Suppressor macrophage (primary cell): Measurements from ENCODE around the gene SCAMP2.

Experiments used
- DNase-seq, 4 experiments: peaks; one replicate each; pipeline ENCODE4 v3.0.0-alpha.2; 2020 to 2022

Gene SCAMP2

DNA sequence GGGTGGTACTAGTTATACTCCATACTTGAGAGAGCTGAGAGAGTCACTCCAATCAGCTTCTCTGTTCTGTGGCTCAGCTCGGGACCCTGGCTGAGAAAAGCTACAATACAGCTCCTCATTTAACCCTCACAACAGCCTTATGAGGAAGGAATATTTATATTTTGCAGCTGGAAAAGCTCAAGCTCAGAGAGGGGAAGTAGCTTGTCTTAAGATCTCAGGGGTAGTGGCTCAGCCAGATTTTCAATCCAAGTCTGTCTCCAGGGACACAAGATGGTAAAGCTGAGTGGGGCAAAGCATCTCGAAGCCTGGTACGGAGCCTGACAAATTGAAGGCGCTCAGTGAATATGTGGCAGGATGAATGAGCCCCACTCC, 14.8 kb downstream of the SCAMP2 start:
- DNase-seq: peak in 3 of 4 experiments; percentile 46 to 69 (median 59)

DNA sequence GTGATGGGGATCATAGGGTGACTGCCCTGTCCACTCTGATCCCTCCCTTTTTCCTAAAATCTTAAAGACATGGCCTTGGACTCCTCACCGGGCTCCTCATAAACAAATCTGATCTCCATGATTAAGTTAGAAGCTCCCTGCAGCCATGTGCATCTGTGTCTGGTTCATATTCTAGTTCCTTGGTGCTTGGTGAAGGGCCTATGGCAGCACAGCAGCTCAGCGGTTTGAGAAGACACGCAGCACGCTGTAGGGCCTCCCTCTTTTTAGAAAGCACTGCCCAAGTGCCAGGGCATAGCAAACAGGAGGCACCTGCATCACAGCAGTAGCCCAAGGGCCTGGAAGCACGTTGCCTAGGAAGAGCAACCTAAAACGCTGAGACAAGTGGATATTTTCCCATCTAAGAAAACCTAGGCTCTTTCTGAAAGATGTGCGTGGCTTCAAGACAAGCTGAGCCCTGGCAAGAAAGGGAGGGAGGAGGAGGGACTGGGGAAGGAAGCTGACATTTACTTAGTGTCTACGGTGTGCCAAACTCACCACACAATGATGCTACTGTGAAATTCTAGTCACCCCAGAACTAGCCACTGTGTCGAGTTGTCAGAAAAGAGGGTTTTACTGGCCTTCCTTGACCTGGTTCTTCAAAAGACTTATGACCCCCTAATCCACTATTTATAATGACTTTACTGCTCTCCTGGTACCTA, 15.3 kb downstream of the SCAMP2 start:
- DNase-seq: peak in 1 of 4 experiments; percentile 20

DNA sequence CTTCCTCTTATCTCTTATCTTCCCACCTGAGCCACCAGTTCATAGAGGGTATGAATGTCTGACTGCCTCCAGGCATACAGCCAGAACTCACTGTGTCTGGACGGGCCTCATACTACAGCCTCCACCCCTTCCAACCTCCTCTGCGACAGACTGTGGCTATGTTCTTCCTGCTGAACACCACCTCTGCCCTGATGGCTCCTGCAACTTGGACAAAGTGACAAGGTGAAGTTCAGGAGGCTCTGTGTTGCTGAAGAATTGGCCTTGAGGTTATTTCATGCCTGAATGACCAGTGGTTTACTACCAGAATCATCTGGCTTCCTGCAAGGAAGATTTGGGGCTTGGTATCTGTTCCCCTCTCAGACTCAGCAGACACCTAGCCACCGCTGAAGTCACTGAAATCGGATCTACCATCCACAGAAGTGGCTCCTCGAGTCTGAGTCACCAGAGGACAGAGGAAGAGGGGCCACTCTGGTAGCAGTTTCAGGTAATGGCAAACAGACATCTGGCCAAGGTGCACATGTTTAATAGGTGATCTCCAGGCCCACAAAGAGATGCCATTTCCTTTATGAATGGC, 16.0 kb downstream of the SCAMP2 start:
- no peak for DNase-seq

DNA sequence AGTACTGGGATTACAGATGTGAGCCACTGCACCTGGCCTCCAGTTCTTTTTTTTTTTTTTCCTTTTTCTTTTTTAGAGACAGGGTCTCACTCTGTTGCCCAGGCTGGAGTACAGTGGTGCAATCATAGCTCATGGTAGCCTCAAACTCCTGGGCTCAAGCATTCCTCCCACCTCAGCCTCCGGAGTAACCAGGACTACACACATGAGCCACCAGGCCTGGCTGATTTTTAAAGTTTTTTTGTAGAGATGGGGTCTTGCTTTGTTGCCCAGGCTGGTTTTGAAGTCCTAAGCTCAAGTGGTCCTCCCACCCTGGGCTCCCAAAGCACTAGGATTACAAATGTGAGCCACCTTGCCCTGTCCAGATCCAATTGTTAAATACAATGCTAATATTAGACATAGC, 16.6 kb downstream of the SCAMP2 start:
- DNase-seq: no peak

DNA sequence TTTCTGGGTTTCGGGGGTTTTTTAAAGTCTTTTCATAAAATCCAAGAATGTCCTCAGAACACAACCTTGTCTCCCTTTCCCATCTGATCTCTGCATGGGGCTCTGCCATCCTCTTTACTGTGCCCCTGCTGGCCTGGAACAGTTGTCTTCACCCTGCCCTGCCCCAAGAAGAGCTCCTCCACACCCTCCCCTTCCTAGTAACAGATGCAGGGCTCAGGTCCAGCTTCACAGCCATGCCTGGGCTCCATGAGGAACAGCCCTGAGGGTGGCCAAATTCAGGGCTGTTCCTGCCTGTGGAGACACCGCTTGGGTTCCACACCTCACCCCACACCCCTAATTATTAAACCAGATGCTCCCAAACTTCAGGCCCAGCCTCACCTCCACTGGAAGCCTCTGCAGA, 17.3 kb downstream of the SCAMP2 start:
- no peak for DNase-seq

DNA sequence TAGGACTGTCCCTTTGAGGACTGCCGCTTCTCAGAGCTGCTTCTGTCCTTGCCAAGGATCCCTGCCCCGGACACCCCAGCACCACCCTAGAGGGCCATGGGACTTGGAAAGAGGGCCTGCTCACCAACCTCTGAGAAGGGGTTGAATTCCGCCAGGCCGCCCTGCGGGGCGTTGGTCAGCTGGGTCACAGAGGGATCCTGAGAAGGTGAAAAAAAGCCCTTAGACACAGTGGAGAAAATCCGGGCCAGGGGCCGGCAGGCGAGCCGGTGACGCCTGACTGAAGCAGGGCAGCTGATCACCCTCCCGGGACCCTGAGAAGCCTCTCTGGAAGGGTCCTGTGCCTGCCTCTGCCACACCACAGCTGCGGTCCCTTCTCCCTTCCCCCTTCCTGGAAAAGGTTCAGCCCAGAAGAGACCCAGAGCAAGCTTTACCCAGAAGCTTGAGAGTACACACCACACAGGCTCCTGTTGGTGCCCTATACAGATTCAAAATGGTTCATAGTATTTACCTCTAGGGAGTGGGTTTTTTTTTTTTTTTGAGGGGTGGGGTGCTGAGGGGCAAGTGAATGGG, 18.6 kb downstream of the SCAMP2 start:
- no peak for DNase-seq

DNA sequence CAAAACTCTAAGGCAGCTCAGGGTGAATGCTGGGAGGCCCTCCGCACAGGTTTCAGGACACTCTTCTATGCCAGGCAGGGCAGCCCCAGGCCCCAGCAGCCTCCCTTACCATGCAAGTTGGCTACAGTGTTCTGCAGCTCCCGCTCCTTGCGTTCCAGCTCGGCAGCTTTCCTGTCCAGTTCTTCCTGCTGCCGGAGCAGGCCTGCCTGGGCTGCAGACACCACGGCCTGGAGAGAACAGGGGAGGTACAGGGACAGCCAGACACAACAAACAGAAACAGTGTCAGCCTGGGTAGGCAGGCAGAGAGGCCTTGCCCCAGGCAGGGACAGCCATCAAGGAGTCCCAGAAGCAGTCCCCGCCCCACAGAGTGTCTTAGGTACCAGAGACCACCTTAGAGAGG, 21.2 kb downstream of the SCAMP2 start:
- no peak for DNase-seq

DNA sequence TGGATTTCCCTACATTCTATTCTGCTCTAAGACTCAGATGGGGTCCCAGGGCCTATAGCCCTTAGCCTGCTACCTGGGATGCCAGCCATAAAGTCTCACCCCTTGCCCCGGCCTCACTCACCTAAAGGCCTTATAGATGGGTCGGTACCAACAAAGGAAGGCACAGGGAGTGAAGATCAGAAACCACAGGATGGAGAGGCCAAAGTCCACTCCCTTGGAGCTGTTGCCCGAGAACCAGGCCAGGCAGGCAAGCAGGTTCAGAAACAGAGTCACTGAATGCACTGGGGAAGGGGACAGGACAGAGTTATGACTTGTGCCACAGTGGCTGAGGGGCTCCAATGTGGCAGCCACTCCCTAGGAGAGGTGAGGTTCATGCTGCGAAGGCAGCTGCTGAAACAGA, 22.8 kb downstream of the SCAMP2 start:
- no peak for DNase-seq

DNA sequence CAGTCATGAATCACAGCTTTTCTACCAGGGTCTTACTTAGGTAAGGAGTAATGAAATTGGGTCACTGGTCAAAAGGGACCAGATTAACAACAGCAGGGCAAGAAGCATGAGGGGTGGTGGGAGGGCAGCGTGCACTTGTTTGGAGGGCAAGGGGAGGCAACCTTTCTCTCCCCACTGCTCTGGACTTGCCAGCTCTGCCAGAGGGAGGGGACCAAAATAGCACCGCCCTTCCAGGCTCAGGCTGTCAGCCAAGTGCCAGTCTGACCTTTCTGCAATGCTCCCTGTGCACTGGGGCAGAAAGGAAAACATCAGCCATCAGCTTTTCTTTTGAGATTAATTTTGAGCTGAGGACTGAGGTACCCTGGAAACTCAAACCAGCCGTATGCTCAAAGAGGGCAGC, 25.7 kb downstream of the SCAMP2 start:
- no peak for DNase-seq

DNA sequence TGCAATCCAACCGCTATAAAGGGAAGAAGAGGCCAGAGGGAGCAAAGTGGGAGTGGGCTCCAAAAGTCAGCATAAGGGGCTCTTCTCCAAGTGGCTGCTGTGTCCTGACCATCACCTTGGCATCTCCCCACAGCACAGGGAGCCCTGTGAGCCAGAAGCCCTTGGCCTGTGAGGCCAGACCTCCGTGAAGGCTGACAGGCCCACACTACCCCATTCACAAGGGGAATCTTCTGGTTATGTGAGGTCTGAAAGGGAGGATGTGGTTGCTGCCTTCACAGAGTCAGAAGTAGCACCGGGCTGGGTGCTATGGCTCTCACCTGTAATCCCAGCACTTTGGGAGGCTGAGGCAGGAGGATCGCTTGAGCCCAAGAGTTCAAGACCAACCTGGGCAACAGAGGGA, 27.6 kb downstream of the SCAMP2 start:
- no peak for DNase-seq

DNA sequence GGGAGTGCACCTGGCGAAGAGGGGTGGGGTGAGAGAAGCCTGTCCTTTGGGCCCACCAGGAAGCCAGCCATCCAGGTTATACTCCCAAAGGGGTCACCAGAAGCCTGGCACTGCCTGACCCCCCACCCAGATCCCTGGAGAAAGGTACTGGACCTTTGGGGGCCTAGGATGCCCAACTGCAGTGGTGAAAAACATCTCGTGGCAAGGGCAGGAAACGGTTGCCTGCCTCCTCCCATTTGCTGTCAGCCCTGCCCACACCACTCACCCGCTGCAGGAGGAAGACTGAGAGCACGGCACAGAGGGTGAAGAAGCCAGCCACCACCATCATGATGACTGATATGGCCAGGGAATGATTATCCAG, 28.0 kb downstream of the SCAMP2 start:
- DNase-seq: peak in 2 of 4 experiments; percentile 51 to 54

DNA sequence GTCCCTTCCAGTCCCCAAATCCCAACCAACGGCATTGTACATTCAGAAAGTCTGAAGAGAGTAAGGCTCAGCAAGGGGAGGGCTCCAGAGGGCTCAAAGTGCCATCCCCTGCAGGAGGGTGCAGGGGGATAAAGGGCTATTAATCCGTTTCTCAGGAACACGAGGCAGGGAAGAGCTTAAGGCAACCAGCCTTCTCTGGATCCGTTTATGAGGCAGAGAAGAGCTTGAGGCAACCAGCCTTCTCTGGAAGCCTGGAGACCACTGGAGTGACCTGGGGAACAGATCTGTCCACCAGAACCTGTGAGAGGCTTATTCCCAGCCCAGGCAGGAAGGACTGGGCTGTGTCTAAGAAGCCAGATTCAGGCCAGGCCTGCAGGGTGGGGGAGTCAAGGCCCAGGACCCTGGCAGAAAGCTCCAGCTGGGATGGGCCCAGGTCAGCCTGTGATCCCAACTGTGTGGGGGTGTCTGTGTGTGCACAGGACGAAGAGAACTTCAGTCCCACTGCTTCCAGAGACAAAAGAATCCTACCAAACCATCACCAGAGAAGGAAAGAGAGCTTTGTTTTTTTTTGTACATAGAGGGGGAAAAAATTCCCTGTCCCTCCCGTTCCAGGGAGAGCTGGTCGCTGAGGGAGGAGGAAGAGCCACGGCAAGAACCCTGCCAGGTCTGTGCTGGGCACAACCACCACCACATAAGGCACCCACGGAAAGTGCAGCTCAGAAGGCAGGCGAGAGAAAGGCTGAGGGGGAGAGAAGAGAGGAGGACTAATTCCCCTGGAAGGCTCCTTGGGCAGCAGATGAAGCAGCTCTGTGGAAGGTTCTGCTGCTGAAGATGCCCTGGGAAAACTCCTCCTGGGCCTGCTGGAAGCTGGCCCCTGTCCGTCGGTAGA, 28.6 kb downstream of the SCAMP2 start:
- no peak for DNase-seq

DNA sequence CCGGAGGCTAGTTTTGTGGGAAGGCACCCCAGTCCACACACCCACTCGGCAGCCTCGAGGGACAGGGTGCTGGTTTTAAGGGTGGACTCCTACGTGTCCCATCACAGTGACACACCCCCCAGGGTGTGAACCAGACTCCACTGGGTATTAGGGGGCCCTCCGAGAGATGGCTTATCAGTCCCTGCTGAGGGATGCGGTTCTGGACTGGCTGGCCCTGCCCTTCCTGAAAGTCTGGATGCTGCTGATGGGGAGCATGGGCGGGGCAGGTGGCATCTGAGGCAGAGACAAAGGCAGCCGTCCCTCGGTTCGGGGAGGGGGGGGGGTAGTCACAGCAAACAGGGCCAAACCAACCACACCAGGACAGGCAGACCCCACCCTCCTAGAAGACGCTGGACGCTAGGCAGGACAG, 29.3 kb downstream of the SCAMP2 start:
- DNase-seq: no peak

DNA sequence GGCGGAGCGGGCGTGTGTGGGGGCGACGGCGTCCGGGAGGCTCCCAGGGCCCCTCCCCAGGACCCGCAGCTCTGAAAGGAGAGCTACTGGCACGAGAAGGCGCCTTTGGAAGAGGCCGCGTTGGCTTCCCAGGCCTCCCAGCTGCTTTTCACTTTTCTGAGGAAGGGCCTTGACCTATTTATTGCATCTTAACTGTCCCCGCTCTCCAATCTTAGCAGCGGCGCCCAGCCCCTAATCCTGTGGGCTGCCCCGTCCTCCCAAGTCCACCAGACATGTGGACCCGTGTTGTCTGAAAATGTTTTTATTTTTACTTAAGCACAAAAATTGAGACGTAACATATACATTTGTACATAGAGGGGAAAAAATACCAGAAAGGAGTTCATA, 29.7 kb downstream of the SCAMP2 start:
- DNase-seq: no peak

DNA sequence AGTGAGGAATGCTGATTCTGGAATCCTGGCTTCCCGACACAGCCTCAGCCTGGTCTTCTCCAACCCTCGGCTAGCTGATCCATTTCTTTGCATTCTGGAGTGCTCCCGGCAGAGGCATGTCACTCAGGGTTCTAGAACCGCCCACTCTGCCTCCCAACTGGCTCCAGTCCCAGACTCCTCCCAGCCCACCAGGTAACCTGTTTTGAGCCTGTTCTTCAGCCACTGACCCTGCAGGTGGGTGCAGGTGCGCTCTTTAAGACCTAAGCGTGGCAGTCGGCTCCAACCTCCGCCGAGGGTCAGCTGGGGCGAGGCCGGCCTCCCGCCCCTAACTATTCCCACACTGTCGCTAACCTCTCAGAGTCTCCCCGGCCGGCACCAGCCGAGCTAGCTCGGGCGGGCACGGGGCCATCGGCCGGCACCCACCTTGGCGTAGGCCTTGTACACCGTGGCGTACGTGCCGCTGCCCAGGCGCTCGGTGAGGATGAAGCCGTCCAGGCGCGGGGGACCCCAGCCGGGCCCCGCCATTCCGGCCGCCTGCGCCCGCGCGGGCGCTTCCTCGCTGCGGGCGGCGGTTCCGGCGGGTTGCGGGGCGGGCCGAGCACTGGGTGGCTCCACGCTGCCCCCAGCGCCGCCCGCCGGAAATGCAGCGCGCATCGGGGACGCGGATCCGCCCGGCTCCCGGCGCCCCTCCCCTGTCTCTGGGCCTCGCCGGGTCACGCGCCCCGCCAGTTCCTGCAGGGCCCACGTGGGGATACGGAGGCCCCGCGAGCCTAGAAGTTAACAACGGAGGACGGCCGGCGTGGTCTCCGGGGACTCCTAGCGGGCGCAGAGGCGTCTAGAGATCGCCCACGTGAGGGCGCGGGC, 30.4 kb downstream of the SCAMP2 start, which contains the start of gene ULK3:
ULK3 (minus strand) TSS at position 576 of the 864 bp plus-strand sequence; CDS start at position 525, 51 bp downstream.
- DNase-seq: peak; percentile 96 to 99 (median 98)

DNA sequence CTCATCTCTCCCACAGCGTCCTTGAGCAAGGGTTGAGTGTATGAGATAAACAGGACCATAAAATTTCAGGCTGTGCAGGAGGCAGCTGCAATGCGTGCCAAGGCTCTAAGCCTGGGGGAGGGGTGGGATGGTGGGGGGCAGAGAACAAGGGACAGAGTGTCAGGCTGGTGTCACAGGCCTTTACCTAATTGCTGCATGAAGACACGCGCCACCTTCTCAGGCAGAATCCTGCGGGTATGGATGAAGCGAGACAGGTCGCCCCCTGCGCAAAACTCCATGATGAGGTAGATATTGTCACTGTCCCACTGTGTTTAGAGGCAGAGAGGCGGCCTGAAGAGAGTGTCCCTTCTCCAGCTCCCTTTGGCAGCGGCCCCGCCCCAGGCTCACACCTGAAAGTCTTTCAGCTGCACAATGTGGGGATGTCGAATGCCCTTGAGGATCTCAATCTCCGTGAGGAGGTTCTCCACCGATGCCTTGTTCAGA, 31.2 kb downstream of the SCAMP2 start:
- no peak for DNase-seq

DNA sequence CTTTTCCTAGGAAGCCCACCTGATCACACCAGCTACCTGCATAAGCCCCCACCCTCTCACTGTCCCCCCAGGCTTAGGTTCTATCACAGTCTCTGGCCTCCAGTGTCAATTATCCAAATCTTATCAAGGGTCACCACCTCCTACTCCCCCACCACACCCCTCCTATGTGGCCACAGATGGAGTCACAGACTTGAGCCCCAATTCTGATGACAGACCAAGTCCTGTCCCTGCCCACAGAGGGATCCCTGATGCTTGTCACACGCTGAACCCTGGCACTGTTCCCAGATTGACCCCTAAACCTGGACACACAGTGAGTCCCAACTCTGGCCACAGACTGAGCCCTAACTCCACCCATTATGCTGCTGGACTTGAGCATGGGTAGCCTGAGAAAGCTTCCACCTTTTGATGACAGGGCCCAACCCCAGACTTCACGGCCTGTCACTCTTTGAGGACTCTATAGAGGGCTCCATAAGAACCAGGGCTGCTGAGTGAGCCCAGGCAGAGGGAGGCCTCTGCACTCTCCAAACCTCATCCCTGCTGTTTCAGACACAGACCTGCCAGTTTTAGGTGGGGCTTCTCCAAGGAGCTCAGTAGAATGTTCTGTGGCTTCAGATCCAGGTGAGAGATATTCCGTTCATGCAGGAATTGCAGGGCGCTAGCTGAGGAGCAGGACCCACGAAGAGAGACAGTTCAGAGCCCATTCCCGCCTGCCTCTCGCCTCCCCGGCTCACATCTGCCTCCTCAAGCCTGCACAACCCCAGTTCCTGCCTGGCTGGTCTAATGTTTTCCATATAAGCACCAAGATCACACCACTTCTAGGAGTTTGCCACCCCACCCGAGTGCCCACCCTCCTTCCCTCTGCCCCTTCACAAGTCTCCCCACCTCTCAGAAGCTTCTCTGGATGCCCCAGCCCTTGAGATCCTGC, 32.1 kb downstream of the SCAMP2 start:
- no peak for DNase-seq

DNA sequence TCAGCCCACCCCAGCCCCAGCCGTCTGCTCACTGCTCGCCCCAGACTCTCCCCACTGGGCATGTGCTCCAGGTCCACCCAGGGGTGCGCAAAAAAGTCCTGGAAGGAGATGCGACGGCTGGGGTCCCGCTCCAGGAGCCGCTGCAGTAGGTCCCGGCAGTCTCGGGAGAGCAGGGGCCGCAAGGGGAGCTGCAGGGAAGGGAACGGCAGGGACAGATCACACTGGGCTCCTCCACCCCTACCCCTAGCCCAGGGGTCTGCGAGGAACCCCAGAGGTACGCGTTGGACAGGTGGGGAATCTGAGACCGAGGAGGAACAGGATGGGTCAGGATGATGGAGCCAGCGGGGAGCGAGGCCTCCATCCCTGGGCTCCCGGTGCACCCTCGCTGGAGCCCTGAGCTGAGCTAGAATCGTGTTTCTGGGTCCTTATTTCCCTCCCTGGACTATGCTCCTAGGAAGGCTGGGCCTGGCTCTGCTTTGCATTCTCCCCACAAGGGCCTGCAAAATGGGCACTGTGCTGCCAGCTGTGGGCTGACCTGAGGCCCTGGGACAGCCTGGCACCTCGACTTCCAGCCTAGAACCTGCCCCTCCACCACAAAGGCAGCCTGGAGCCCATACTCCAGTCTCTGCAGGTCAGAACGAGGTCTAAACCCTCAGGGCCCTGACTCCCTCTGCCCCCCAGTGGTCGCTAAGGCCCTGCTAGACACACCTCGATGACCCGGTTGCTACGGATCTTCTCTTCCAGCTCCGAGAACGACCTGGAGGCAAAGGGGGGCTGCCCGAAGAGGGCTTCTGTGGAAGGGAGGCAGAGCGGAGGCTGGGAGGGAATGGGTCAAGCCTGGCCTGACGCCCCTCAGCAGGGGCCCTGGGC, 33.4 kb downstream of the SCAMP2 start:
- no peak for DNase-seq

DNA sequence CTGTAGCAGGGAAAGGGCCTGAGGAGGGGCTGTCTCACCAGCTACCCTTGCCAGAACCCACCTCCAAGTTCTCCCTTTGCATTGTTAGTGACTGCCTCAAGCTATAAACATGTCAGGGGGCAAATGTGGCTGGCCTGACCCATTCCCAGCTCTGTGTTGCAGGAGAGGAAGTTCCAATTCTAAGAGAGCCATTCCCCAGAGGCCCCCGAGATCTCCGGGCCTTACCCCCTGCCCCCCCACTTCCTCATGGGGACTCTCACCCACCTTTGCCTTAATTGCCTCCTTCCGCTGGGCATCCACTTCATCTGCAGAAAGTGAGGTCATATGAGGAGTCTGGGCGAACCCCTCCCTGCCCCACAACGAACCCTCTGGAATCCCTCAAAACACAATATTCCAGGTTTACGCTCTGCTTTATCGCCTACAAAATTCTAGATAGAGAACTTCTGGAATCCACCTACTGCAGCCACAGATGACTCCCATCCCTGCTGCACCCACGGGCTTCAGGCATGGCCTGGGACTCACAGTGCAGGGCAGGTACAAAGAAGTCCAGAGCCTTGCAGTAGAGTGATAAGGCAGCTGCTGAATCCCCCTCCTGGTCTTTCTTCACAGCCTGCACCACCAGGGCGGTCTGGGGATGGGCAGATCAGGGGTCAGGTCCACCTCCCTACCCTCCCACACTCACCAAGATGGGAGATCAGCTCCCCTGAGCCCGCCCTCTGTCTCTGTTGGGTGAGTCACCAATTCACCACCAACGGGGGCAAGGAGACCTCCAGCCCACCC, 34.2 kb downstream of the SCAMP2 start:
- no peak for DNase-seq
